GM10847 (cell line): ENCODE results near the gene LRCOL1.

Experiments used
- POLR2A ChIP-seq: IDR thresholded peaks from 2 replicates; pipeline ENCODE4 v1.6.1; 2011; ENCODE audit not compliant: insufficient read length; ENCODE audit errors: extremely low read depth

Gene LRCOL1

GRCh38 chr12:132585177-132585576 lies 25.2 kb downstream of the LRCOL1 start:
- TF ChIP-seq POLR2A: no peak

- no peak for TF ChIP-seq POLR2A
Measured at GRCh38 chr12:132584429-132584828, 26.0 kb downstream of the LRCOL1 start.

- no peak for TF ChIP-seq POLR2A
Measured at GRCh38 chr12:132583736-132584135, 26.6 kb downstream of the LRCOL1 start.

DNA sequence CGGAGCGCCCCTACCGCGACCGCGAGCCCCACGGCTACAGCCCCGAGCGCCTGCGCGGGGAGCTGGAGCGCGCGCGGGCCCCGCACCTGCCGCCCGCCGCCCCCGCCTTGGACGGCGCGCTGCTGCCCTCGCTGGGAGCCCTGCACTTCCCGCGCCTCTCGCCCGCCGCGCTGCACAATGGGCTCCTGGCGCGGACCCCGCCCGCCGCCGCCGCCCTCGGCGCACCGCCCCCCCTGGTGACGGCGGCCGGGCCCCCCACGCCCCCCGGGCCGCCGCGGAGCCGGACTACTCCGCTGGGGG lies 27.0 kb downstream of the LRCOL1 start:
- no peak for TF ChIP-seq POLR2A

GRCh38 chr12:132582582-132583410 lies 27.6 kb downstream of the LRCOL1 start:
- no peak for TF ChIP-seq POLR2A

DNA sequence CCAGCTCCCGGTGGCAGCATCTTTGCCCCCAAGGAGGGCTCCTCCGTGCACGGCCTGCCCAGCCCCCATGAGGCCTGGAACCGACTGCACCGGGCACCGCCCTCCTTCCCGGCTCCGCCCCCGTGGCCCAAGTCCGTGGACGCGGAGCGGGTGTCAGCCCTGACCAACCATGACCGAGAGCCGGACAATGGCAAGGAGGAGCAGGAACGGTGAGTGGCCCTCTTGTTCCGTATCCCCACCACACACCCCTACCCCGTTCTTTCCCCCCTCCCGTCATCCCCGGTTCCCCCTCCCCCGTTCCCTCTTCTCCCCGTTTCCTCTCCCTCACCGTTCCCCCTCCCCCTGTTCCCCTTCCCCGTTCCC lies 28.3 kb downstream of the LRCOL1 start:
- TF ChIP-seq POLR2A: no peak

- no peak for TF ChIP-seq POLR2A
Measured at GRCh38 chr12:132581348-132582057, 28.9 kb downstream of the LRCOL1 start.

GRCh38 chr12:132580701-132581292 lies 29.6 kb downstream of the LRCOL1 start:
- no peak for TF ChIP-seq POLR2A

DNA sequence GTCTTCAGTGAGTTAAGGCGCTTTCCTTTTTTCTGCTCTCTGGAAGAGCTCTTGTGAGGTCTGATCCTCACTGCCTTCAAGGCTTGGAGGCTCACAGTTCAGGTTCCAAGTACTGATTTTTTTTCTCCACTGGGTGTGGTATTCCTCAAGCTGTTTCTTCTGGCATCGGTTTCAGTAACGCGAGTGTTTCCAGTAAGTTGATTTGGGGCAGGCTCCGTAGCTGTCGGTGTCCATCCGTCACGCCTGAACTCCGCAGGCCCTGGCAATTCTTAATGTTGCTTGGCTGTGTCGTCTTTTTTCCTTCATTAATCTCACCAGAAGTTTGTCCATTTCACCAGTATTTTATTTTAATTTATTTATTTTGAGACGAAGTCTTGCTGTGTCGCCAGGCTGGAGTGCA lies 30.6 kb downstream of the LRCOL1 start:
- TF ChIP-seq POLR2A: no peak

- no peak for TF ChIP-seq POLR2A
Measured at GRCh38 chr12:132578826-132579225, 31.6 kb downstream of the LRCOL1 start.

DNA sequence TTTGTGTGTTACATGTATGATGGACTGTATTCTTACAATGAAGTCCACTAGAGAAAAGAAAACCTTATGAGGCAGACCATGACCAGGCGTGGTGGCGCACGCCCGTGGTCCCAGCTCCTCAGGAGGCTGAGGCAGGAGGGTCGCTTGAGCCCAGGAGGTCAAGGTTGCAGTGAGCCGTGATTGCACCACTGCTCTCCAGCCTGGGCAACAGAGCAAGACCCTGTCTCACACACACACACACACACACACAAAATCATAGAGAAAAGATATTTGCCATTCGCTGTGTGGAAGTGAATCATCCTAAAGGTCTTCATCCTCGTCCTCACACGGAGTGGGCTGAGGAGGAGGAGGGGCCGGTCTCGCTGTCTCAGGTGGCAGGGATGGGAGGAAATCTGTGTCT lies 32.3 kb downstream of the LRCOL1 start:
- TF ChIP-seq POLR2A: no peak

DNA sequence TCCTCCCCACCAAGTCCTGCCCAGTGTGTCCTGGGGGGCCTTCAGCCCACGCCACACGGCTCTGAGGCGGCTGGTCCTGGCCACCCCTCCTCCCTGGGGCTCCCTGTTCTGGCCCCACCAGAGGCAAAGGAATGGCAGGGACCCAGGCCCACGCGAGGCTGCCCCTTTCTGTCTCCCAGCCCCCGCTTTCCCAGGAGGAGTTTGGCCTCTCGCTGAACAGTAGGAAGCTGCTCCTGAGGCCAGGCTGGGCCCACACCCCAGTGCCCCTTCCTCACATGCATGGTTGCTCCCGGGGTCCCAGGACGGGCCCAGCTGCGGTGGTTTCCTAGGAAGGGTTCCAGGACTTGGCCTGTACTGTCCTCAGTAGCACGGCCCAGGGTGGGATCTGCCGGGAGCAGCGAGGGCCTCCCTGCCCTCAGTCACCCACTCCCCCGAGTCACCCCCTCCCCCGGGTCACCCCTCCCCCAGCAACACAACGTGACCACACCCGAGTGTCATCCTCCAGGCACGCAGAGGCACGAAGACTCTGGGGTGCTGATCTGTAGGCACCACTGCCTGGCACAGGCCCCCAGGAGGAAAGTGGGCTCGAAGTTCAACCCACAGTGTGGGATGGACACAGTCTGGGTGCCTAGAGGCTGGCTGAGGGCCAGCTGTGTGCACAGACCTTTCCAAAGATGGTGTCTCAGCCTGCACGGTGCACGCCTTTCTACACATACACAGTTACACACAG lies 33.0 kb downstream of the LRCOL1 start:
- no peak for TF ChIP-seq POLR2A

- no peak for TF ChIP-seq POLR2A
Measured at GRCh38 chr12:132576701-132577100, 33.7 kb downstream of the LRCOL1 start.

DNA sequence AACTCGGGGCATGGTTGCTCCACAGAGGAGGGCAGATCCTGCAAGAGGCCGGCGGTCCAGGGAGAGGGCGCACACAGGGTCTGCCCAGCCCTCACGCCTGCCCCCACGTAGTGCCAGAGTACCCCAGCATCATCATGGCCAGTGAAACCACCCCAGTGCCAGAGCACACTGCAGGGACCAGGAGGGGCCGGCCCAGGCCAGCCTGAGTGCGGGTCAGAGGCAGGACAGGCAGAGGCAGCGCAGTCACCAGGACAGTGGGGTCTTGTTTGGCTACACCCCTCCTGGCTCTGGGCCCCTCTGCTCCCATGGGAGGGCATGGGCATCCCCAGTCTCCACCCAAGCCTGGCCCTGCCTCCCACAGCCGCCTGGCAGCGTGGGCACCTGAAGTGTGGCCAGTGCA lies 34.7 kb downstream of the LRCOL1 start:
- TF ChIP-seq POLR2A: no peak

- no peak for TF ChIP-seq POLR2A
Measured at GRCh38 chr12:132574271-132574996, 35.9 kb downstream of the LRCOL1 start.
